Adipose tissue (tissue), 3 donors: ENCODE data around the gene GMIP. TPM values are rescaled to one million over a fixed set of nuclear protein-coding genes. Genes with fewer than 3 reads are reported as not detected.

Experiments
- H3K27ac ChIP-seq: one replicate; pipeline ENCODE4 v1.5.1; 2013; ENCODE audit warnings: low read depth, low read length
- WGBS, 3 donors: extraction: QIAGEN DNeasy Blood & Tissue Kit; methylation state at CpG; one replicate each; pipeline ENCODE4 v1.1.7; 2013; 5-methylcytosine and 5-hydroxymethylcytosine counted together
- polyA plus RNA-seq, 3 donors: library from polyadenylated mRNA; stranded (reverse); fragments of 200-250 nt; gene quantifications; one replicate each; pipeline ENCODE4 v1.2.3, GENCODE V29; 2013
- donor health status: healthy with polysubstance abuse.
- donor health status: Bipolar disorder and iron deficiency.
- donor health status: healthy.

Gene GMIP
- polyA plus RNA-seq, 3 donors, result 4.9 to 10.7 (median 6.6) TPM

- 69 to 84% (median 80%) methylated on average over 8 of the region's 8 CpGs for WGBS, 3 donors
- no peak overlapping the region for H3K27ac ChIP-seq
Observed at GRCh38 chr19:19662344-19662743, 18.9 kb upstream of the GMIP start.

GRCh38 chr19:19661675-19662251 lies 18.3 kb upstream of the GMIP start:
- no peak overlapping the region for H3K27ac ChIP-seq

GRCh38 chr19:19661141-19661674 lies 17.8 kb upstream of the GMIP start:
- H3K27ac ChIP-seq, result no peak overlapping the region
- WGBS, 3 donors, result 81 to 86% (median 85%) methylated on average over 10 of the region's 10 CpGs

More at GRCh38 chr19:19661675-19662251, 18.3 kb upstream of the GMIP start:
- WGBS, 3 donors, result 72 to 76% (median 76%) methylated on average over 18 of the region's 18 CpGs

GRCh38 chr19:19659646-19660245 lies 16.3 kb upstream of the GMIP start:
- 61 to 93% (median 87%) methylated on average over 17 of the region's 17 CpGs for WGBS, 3 donors
- no peak overlapping the region for H3K27ac ChIP-seq

GRCh38 chr19:19657397-19657783 lies 13.9 kb upstream of the GMIP start:
- WGBS, 3 donors, result 65 to 81% (median 68%) methylated on average over 10 of the region's 10 CpGs
- no peak overlapping the region for H3K27ac ChIP-seq

- WGBS, 3 donors, result 91 to 93% (median 93%) methylated on average over 32 to 33 of the region's 33 CpGs
- H3K27ac ChIP-seq, result no peak overlapping the region
Observed at GRCh38 chr19:19656451-19657396, 13.3 kb upstream of the GMIP start.

GRCh38 chr19:19655641-19656343 lies 12.3 kb upstream of the GMIP start:
- WGBS, 3 donors, result 92 to 94% (median 92%) methylated on average over 24 to 27 of the region's 27 CpGs
- H3K27ac ChIP-seq, result no peak overlapping the region

- no peak overlapping the region for H3K27ac ChIP-seq
- WGBS, 3 donors, result 96 to 97% (median 97%) methylated on average over 22 of the region's 22 CpGs
Observed at GRCh38 chr19:19655051-19655594, 11.7 kb upstream of the GMIP start.

- H3K27ac ChIP-seq, result no peak overlapping the region
Observed at GRCh38 chr19:19654441-19654840, 11.0 kb upstream of the GMIP start.

GRCh38 chr19:19653597-19654147 lies 10.2 kb upstream of the GMIP start:
- 94 to 97% (median 96%) methylated on average over 23 of the region's 23 CpGs for WGBS, 3 donors

More at GRCh38 chr19:19654441-19654840, 11.0 kb upstream of the GMIP start:
- 91 to 94% (median 93%) methylated on average over 15 of the region's 15 CpGs for WGBS, 3 donors

GRCh38 chr19:19652482-19653295 lies 9.2 kb upstream of the GMIP start:
- no peak overlapping the region for H3K27ac ChIP-seq
- 91 to 95% (median 94%) methylated on average over 24 of the region's 24 CpGs for WGBS, 3 donors

More at GRCh38 chr19:19653597-19654147, 10.2 kb upstream of the GMIP start:
- no peak overlapping the region for H3K27ac ChIP-seq

GRCh38 chr19:19651076-19651475 lies 7.6 kb upstream of the GMIP start:
- 57 to 83% (median 58%) methylated on average over 13 of the region's 13 CpGs for WGBS, 3 donors
- H3K27ac ChIP-seq, result no peak overlapping the region

GRCh38 chr19:19650331-19650730 lies 6.9 kb upstream of the GMIP start:
- no peak overlapping the region for H3K27ac ChIP-seq
- WGBS, 3 donors, result 86 to 97% (median 88%) methylated on average over 9 of the region's 9 CpGs

GRCh38 chr19:19649580-19649995 lies 6.1 kb upstream of the GMIP start:
- 92 to 95% (median 95%) methylated on average over 22 of the region's 22 CpGs for WGBS, 3 donors
- no peak overlapping the region for H3K27ac ChIP-seq

GRCh38 chr19:19649155-19649554 lies 5.7 kb upstream of the GMIP start:
- WGBS, 3 donors, result 87 to 96% (median 89%) methylated on average over 6 of the region's 6 CpGs

GRCh38 chr19:19647037-19647835 lies 3.8 kb upstream of the GMIP start:
- no peak overlapping the region for H3K27ac ChIP-seq
- 90 to 94% (median 91%) methylated on average over 29 of the region's 29 CpGs for WGBS, 3 donors

More at GRCh38 chr19:19649155-19649554, 5.7 kb upstream of the GMIP start:
- H3K27ac ChIP-seq, result no peak overlapping the region
